ENCODE measurements around the gene PCDH12.

The PCDH12 gene

GRCh38 chr5:141906517-141906916 is 51.5 kb downstream of the PCDH12 start:
- no peak for DNase-seq

- DNase-seq: no peak
Measured at GRCh38 chr5:141904551-141904950, 53.5 kb downstream of the PCDH12 start.

- DNase-seq: no peak
Measured at GRCh38 chr5:141903261-141903660, 54.7 kb downstream of the PCDH12 start.

GRCh38 chr5:141902015-141902814 is 55.8 kb downstream of the PCDH12 start:
- no peak for DNase-seq

- no peak for DNase-seq
Measured at GRCh38 chr5:141898448-141899049, 59.5 kb downstream of the PCDH12 start.

GRCh38 chr5:141897425-141897824 is 60.6 kb downstream of the PCDH12 start:
- no peak for DNase-seq
